ENCODE measurements around the gene EGR1. TPM values are rescaled to one million over a fixed set of nuclear protein-coding genes. Genes with fewer than 3 reads are reported as not detected.

Gene EGR1
- total and polyA plus RNA-seq, 12 donors: 4.3 to 221 (median 51.4) TPM

DNA sequence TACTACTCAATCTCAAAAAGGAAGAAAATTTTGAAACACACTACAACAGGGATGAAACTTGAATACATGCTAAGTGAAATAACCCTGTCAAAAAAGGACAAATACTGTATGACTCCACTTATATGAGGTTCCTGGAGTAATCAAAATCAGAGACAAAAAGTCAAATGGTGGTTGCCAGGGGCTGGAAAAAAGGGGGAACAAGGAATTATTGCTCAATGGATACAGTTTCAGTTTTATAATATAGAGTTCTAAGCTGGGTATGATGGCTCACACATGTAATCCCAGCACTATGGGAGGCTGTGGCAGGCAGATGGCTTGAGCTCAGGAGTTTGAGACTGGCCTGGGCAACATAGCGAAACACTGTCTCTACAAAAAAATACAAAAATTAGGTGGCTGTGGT lies 48.7 kb downstream of the EGR1 start:
- H3K4me3 ChIP-seq: no peak overlapping the region
- H3K36me3 ChIP-seq (replicated peaks in 1 of 2): peaks cover 0 to 83% of the 10 kb centered on the region in 2 donors
- intact Hi-C loops (cut with DNase I): no loop called here
- no peaks in the 10 kb centered on the region for H3K4me1 ChIP-seq (replicated peaks in 1 of 2)
- TF ChIP-seq POLR2A (IDR thresholded peaks at IDR 0.05): no peak
- TF ChIP-seq, protein P1, sequence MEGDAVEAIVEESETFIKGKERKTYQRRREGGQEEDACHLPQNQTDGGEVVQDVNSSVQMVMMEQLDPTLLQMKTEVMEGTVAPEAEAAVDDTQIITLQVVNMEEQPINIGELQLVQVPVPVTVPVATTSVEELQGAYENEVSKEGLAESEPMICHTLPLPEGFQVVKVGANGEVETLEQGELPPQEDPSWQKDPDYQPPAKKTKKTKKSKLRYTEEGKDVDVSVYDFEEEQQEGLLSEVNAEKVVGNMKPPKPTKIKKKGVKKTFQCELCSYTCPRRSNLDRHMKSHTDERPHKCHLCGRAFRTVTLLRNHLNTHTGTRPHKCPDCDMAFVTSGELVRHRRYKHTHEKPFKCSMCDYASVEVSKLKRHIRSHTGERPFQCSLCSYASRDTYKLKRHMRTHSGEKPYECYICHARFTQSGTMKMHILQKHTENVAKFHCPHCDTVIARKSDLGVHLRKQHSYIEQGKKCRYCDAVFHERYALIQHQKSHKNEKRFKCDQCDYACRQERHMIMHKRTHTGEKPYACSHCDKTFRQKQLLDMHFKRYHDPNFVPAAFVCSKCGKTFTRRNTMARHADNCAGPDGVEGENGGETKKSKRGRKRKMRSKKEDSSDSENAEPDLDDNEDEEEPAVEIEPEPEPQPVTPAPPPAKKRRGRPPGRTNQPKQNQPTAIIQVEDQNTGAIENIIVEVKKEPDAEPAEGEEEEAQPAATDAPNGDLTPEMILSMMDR (IDR thresholded peaks at IDR 0.05): no peak
- 88 to 100% (median 93%) methylated on average over 1 of the region's 1 CpG for WGBS, 4 donors
- DNase-seq: no peak
- no peak overlapping the region for H3K27ac ChIP-seq
- H3K9me3 ChIP-seq (replicated peaks in 1 of 3): no peaks in the 10 kb centered on the region
- H3K27me3 ChIP-seq: no peaks in the 10 kb centered on the region

DNA sequence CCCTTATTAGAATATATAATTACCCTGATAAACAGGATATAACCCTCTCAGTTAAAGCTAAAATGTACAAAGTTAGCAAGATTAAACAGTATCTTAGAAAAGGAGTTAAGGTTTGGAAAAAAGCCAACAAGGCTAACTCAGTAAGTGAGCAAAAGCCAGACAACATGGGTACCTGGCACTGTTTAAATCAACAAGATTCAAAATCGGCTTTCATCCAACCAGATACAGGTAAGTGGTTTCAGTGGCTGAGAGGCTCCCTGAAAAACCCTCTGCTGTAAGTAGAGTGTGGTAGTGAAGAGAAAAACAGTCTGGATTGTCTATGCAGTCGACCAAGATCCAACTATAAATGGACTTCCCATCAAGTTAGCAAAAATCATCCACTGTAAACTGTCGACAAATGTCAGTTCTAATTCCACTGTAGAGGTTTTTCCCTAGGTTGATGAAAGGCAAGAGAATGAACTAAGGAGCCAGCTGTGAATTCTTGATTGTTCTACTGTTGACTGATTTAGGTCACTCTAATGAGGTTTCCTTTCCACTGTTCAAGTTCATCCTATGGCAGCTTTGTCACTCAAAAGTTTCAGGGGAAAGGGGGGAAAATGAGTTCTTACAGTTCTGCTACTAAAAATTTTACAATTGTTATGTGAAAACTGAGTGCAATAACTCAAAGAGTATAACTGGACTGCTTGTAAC lies 50.4 kb downstream of the EGR1 start:
- Histone ChIP-seq H3K4me1 (replicated peaks in 1 of 2) (peaks cover 0 to 4% of the 10 kb centered on the region in 2 donors), H3K9me3 (replicated peaks in 1 of 3) (no peaks in the 10 kb centered on the region), H3K36me3 (replicated peaks in 1 of 2) (peaks cover 0 to 68% of the 10 kb centered on the region in 2 donors), H3K27me3 (no peaks in the 10 kb centered on the region), H3K27ac (no peak overlapping the region), H3K4me3 (no peak overlapping the region)
- DNase-seq: no peak
- 86 to 93% (median 91%) methylated on average over 3 of the region's 3 CpGs for WGBS, 4 donors
- intact Hi-C loops (cut with DNase I): no loop called here
- TF ChIP-seq, protein P1 (IDR thresholded peaks at IDR 0.05): no peak
- no peak for TF ChIP-seq POLR2A (IDR thresholded peaks at IDR 0.05)

DNA sequence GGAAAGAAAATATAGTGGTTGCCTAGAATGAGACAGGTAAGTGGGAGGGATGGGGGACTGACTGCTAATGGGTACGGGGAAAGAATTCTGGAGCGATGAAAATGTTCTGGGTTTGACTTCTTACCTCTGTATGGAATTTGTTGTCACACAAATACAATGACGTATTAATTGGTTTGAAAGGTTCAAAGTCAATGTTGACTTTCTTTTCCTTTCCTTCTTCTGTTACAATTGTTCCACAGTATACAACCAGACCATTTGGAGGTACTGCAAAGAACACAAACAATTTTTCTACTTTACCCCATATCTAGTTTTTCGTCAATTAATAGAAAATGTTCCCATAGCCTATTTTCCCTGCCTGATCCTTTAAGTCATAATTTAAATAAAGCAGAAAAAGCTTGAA lies 52.2 kb downstream of the EGR1 start:
- no peak overlapping the region for H3K27ac ChIP-seq
- intact Hi-C loops (cut with DNase I): no loop called here
- DNase-seq: no peak
- no peak overlapping the region for H3K4me3 ChIP-seq
- H3K27me3 ChIP-seq: no peaks in the 10 kb centered on the region
- TF ChIP-seq, protein P1 (IDR thresholded peaks at IDR 0.05): no peak
- no peak for TF ChIP-seq POLR2A (IDR thresholded peaks at IDR 0.05)
- 93 to 97% (median 95%) methylated on average over 4 of the region's 4 CpGs for WGBS, 4 donors
- H3K36me3 ChIP-seq (replicated peaks in 1 of 2): peaks cover 0 to 61% of the 10 kb centered on the region in 2 donors
- peaks cover 0 to 11% of the 10 kb centered on the region in 2 donors for H3K4me1 ChIP-seq (replicated peaks in 1 of 2)
- no peaks in the 10 kb centered on the region for H3K9me3 ChIP-seq (replicated peaks in 1 of 3)

Small RNA genes lying within 50 kb of the gene (small RNA-seq; reads per million reads assigned to genes)
- gene AC113403.1: 0 reads per million in 2 donors

Other genes with a start within 250 kb of the EGR1 start
- 1 to 10 TPM in 1 of 9 donors, under 1 TPM in 7, not detected in 1; 0.18 to 4.0 (median 0.37) TPM for gene GFRA3, start 190.9 kb upstream of the EGR1 start, total RNA-seq
- gene GFRA3, start 190.9 kb upstream of the EGR1 start, polyA plus RNA-seq: 1 to 10 TPM in 1 of 3 donors, under 1 TPM in 2; 0.26 to 1.8 (median 0.40) TPM
- gene CDC25C, start 133.7 kb upstream of the EGR1 start, total RNA-seq: 1 to 10 TPM in 1 of 9 donors, under 1 TPM in 4, not detected in 4; 0.28 to 5.2 (median 0.32) TPM
- gene CDC25C, start 133.7 kb upstream of the EGR1 start, polyA plus RNA-seq: under 1 TPM; 0.24 to 0.57 (median 0.32) TPM
- 100 to 1,000 TPM in 1 of 9 donors, 10 to 100 TPM in 8; 19.9 to 143 (median 30.8) TPM for gene FAM53C, start 127.2 kb upstream of the EGR1 start, total RNA-seq
- gene FAM53C, start 127.2 kb upstream of the EGR1 start, polyA plus RNA-seq: 10 to 100 TPM; 11.9 to 23.3 (median 15.9) TPM
- 10 to 100 TPM; 38.8 to 68.4 (median 53.4) TPM for gene KDM3B, start 112.8 kb upstream of the EGR1 start, total RNA-seq
- 10 to 100 TPM; 23.2 to 35.2 (median 23.8) TPM for gene KDM3B, start 112.8 kb upstream of the EGR1 start, polyA plus RNA-seq
- 10 to 100 TPM in 1 of 9 donors, 1 to 10 TPM in 8; 2.4 to 14.3 (median 5.0) TPM for gene REEP2, start 26.4 kb upstream of the EGR1 start, total RNA-seq
- gene REEP2, start 26.4 kb upstream of the EGR1 start, polyA plus RNA-seq: 10 to 100 TPM in 2 of 3 donors, 1 to 10 TPM in 1; 9.1 to 39.7 (median 11.8) TPM
- 100 to 1,000 TPM in 3 of 9 donors, 10 to 100 TPM in 6; 41.9 to 178 (median 73.6) TPM for gene ETF1, start 77.8 kb downstream of the EGR1 start, total RNA-seq
- gene ETF1, start 77.8 kb downstream of the EGR1 start, polyA plus RNA-seq: 100 to 1,000 TPM in 1 of 3 donors, 10 to 100 TPM in 2; 25.4 to 171 (median 27.8) TPM
- 100 to 1,000 TPM; 376 to 948 (median 501) TPM for gene HSPA9, start 109.9 kb downstream of the EGR1 start, total RNA-seq
- gene HSPA9, start 109.9 kb downstream of the EGR1 start, polyA plus RNA-seq: 1,000 to 10,000 TPM in 1 of 3 donors, 100 to 1,000 TPM in 1, 10 to 100 TPM in 1; 92.3 to 1,206 (median 155) TPM

Measured in adrenal gland (tissue), 12 donors.